ENCODE results near the gene SELENOM.
"Not testable (repeated sequence)": the region's sequence is repeated elsewhere in the genome, so short reads cannot be mapped to it uniquely, and the experiment has no call there.

- TF ChIP-seq CTCF, EP300, POLR2A (IDR thresholded peaks at IDR 0.05): not testable (repeated sequence)
These were observed 47.7 kb downstream of the SELENOM start for GRCh38 chr22:31059663-31060062.
